ENCODE results near the gene PEPD.

PEPD gene

DNA sequence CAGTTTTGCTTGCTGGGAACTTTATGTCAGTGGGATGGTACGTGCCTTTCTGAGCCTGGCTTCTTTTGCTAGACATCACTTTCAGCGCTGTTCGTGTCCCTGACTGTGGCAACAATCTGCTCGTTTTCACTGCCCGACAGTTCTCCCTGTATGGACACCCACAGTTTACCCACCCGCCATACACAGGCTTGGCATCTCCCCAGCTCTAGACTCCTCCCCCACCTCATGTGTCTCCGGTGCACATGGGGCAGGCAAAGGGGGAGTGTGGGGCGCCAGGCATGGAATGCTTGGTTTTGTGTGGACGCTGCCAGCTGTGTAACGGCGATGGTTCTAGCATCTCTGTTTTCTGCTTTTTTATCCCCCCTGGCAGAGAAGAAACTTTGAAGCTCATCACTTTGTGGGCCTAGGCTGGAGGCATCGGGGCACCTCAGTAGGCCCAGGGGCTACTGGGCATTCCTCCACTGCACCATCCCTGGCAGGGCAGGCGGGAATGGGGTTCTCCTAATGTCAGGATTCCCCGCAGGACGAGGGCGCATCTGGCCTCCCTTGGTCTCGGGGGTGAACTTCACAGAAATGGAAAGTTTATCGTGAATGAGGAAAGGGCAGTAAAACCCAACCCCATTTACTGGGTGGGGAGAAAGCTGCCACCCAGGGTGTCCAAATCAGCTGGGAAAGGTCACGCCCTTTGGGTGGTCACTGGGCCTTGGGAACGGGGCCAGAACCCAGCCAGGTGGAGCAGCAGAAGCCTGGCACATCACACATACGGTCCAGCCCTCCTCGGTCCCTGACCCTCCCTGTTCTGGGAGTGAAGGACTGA lies 87.3 kb downstream of the PEPD start:
- Histone ChIP-seq H3K27ac (replicated peaks) (no peak overlapping the region), H3K27me3 (ENCODE audit: insufficient read depth, poor library complexity, severe bottlenecking) (no peaks in the 10 kb centered on the region), H3K4me3 (replicated peaks; ENCODE audit: insufficient read depth, low read length) (no peak overlapping the region)
- TF ChIP-seq, protein P1, sequence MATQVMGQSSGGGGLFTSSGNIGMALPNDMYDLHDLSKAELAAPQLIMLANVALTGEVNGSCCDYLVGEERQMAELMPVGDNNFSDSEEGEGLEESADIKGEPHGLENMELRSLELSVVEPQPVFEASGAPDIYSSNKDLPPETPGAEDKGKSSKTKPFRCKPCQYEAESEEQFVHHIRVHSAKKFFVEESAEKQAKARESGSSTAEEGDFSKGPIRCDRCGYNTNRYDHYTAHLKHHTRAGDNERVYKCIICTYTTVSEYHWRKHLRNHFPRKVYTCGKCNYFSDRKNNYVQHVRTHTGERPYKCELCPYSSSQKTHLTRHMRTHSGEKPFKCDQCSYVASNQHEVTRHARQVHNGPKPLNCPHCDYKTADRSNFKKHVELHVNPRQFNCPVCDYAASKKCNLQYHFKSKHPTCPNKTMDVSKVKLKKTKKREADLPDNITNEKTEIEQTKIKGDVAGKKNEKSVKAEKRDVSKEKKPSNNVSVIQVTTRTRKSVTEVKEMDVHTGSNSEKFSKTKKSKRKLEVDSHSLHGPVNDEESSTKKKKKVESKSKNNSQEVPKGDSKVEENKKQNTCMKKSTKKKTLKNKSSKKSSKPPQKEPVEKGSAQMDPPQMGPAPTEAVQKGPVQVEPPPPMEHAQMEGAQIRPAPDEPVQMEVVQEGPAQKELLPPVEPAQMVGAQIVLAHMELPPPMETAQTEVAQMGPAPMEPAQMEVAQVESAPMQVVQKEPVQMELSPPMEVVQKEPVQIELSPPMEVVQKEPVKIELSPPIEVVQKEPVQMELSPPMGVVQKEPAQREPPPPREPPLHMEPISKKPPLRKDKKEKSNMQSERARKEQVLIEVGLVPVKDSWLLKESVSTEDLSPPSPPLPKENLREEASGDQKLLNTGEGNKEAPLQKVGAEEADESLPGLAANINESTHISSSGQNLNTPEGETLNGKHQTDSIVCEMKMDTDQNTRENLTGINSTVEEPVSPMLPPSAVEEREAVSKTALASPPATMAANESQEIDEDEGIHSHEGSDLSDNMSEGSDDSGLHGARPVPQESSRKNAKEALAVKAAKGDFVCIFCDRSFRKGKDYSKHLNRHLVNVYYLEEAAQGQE (IDR thresholded peaks at IDR 0.05; ENCODE audit: insufficient replicate concordance, low read depth): no peak
- no peak for TF ChIP-seq GABPA (IDR thresholded peaks at IDR 0.05; ENCODE audit: low read depth)
- TF ChIP-seq, protein P2, sequence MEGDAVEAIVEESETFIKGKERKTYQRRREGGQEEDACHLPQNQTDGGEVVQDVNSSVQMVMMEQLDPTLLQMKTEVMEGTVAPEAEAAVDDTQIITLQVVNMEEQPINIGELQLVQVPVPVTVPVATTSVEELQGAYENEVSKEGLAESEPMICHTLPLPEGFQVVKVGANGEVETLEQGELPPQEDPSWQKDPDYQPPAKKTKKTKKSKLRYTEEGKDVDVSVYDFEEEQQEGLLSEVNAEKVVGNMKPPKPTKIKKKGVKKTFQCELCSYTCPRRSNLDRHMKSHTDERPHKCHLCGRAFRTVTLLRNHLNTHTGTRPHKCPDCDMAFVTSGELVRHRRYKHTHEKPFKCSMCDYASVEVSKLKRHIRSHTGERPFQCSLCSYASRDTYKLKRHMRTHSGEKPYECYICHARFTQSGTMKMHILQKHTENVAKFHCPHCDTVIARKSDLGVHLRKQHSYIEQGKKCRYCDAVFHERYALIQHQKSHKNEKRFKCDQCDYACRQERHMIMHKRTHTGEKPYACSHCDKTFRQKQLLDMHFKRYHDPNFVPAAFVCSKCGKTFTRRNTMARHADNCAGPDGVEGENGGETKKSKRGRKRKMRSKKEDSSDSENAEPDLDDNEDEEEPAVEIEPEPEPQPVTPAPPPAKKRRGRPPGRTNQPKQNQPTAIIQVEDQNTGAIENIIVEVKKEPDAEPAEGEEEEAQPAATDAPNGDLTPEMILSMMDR (IDR thresholded peaks at IDR 0.05; ENCODE audit: insufficient read depth, low read length): no peak
- no peak for TF ChIP-seq SPI1 (IDR thresholded peaks at IDR 0.05; ENCODE audit: borderline replicate concordance, low read depth)
- TF ChIP-seq POLR2AphosphoS5 (IDR thresholded peaks at IDR 0.05; ENCODE audit: low read depth): no peak
- DNase-seq (ENCODE audit: low read depth in 1 of 2, low spot score in 1 of 2): no peak

DNA sequence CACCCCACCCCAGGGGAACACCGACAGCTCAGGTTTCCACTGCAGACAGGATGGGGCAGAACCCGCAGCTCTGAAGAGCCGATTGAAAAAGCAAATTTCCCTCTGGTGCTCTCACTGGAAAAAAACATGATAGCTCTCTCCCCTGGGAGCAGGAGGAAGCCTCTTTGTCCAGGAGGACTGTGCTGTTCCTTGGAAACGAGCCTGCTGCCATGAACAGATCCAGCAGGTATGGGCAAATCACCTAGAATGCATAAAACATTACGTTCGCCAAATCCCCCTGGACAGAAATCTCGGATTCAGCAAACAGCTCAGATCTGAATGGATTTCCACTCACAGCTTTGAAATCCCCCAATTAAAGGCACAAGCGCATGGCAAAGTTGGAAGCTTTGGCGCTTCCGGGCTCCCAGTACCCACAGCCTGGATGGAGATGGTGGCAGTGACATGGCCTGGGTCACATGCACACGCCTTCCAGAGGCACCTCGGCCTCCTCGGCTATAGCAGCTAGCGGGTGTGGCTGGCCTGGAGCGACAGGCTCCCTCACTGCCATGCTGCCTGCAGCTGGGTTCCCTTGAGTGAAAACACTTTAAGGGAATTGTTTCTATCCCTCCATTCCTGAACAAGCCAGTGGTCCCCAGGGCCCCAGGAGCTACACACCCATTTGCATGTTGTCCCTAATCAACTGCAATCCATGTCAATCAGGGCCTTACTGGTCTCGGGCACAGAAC lies 89.0 kb downstream of the PEPD start:
- no peak for DNase-seq (ENCODE audit: low read depth in 1 of 2, low spot score in 1 of 2)
- Histone ChIP-seq H3K27me3 (ENCODE audit: insufficient read depth, poor library complexity, severe bottlenecking) (no peaks in the 10 kb centered on the region), H3K4me3 (replicated peaks; ENCODE audit: insufficient read depth, low read length) (no peak overlapping the region), H3K27ac (replicated peaks) (no peak overlapping the region)
- TF ChIP-seq GABPA (IDR thresholded peaks at IDR 0.05; ENCODE audit: low read depth) (no peak), POLR2AphosphoS5 (IDR thresholded peaks at IDR 0.05; ENCODE audit: low read depth) (no peak), SPI1 (IDR thresholded peaks at IDR 0.05; ENCODE audit: borderline replicate concordance, low read depth) (no peak)
- TF ChIP-seq, protein P2 (IDR thresholded peaks at IDR 0.05; ENCODE audit: insufficient read depth, low read length): no peak
- TF ChIP-seq, protein P1 (IDR thresholded peaks at IDR 0.05; ENCODE audit: insufficient replicate concordance, low read depth): no peak

DNA sequence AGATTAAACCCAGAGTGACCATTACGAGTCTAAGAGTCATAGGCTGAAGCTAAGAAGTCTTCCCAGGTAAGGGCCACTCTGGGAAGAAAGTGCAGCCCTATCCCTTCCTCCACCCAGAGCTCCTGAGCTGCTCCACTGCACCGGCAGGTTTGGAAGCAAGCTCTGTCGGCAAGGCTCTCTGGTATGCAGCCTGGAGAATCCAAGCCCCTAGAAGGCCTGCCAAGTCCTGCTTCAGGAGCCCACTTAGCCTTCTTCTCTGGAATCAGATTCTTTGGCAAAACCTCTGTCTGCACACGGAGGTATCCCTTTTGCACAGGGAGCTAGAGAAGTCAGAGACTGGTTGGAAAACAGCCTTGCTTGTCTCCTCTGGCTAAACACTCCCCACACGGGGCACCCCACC lies 89.6 kb downstream of the PEPD start:
- Histone ChIP-seq H3K4me3 (replicated peaks; ENCODE audit: insufficient read depth, low read length) (no peak overlapping the region), H3K27me3 (ENCODE audit: insufficient read depth, poor library complexity, severe bottlenecking) (no peaks in the 10 kb centered on the region), H3K27ac (replicated peaks) (no peak overlapping the region)
- TF ChIP-seq SPI1 (IDR thresholded peaks at IDR 0.05; ENCODE audit: borderline replicate concordance, low read depth): no peak
- TF ChIP-seq, protein P1 (IDR thresholded peaks at IDR 0.05; ENCODE audit: insufficient replicate concordance, low read depth): no peak
- TF ChIP-seq, protein P2 (IDR thresholded peaks at IDR 0.05; ENCODE audit: insufficient read depth, low read length): no peak
- no peak for TF ChIP-seq GABPA (IDR thresholded peaks at IDR 0.05; ENCODE audit: low read depth)
- no peak for TF ChIP-seq POLR2AphosphoS5 (IDR thresholded peaks at IDR 0.05; ENCODE audit: low read depth)
- no peak for DNase-seq (ENCODE audit: low read depth in 1 of 2, low spot score in 1 of 2)

All from HL-60 (cell line).